Activated B cell treated with CpG ODN at 0.5 μM for 24 hours (primary cell): Measurements from ENCODE around the gene PARVB. TPM values are rescaled to one million over a fixed set of nuclear protein-coding genes. Genes with fewer than 3 reads are reported as not detected.

Experiments used
- ATAC-seq: fragments of 200-7000 bp; cut with Tn5 transposase; one replicate; pipeline ENCODE4 v1.10.0; 2021; ENCODE audit warnings: low read depth, mild to moderate bottlenecking, moderate library complexity
- CTCF ChIA-PET: fragments of 350-600 bp; sonication (Branson Sonifier 250); formaldehyde crosslinking; loops from one replicate; lab custom pipeline; 2021; ENCODE audit warnings: antibody characterized with exemption; lab: Charles Lee
- POLR2A ChIA-PET: fragments of 350-600 bp; sonication (Branson Sonifier 250); formaldehyde crosslinking; loops from one replicate; lab custom pipeline; 2021; ENCODE audit warnings: antibody characterized with exemption; lab: Charles Lee
- DNase-seq: peaks from one replicate; pipeline ENCODE4 v3.0.0; 2022
- H3K27ac Mint-ChIP-seq: one replicate; pipeline ENCODE4 v1.8.0; 2020; ENCODE audit warnings: mixed read lengths
- H3K27me3 Mint-ChIP-seq: one replicate; pipeline ENCODE4 v1.8.0; 2021; ENCODE audit warnings: mixed read lengths
- H3K36me3 Mint-ChIP-seq: one replicate; pipeline ENCODE4 v1.8.0; 2021; ENCODE audit warnings: low read depth, mixed read lengths
- H3K4me1 Mint-ChIP-seq: one replicate; pipeline ENCODE4 v1.8.0; 2021; ENCODE audit warnings: mixed read lengths
- H3K4me3 Mint-ChIP-seq: one replicate; pipeline ENCODE4 v1.8.0; 2020; ENCODE audit warnings: mild to moderate bottlenecking, mixed read lengths
- H3K9me3 Mint-ChIP-seq: one replicate; pipeline ENCODE4 v1.8.0; 2020; ENCODE audit warnings: mixed read lengths
- CTCF ChIP-seq: fragments of 200-600 bp; IDR thresholded peaks from one replicate; pipeline ENCODE4 v1.8.0; 2022; ENCODE audit warnings: antibody characterized with exemption, mild to moderate bottlenecking
- intact Hi-C: fragments of 100-400 bp; cut with micrococcal nuclease; formaldehyde crosslinking; loops from one replicate; pipeline ENCODE4 v1.15.1; 2024
- total RNA-seq: library from RNA; stranded (reverse); gene quantifications from 2 replicates; pipeline ENCODE4 v1.2.3, GENCODE V29; 2022

PARVB gene
- total RNA-seq, 1 donor from 2014 or later: 53.5 TPM

GRCh38 chr22:44179989-44180705 is 156.0 kb downstream of the PARVB start:
- intact Hi-C loops: loop anchor here (1.0 to 10.0 kb wide), 8 partner anchors 8 to 525 kb away; partner anchors contain the start of genes PARVB, PRR5, RTL6 and SAMM50
- POLR2A ChIA-PET: interaction anchor here (1.6 to 4.0 kb wide), 7 partner anchors 8 to 225 kb away, joined by 5 to 53 read pairs (median 9); partner anchors contain the start of gene SAMM50
- no peak for TF ChIP-seq CTCF
- H3K36me3 Mint-ChIP-seq: peaks cover 24% of the 10 kb centered on the region
- H3K27me3 Mint-ChIP-seq: no peaks in the 10 kb centered on the region
- DNase-seq (no peak), ATAC-seq (no peak)
- CTCF ChIA-PET: interaction anchor here (0.9 kb wide), 1 partner anchor 15 kb away, joined by 4 read pairs; no protein-coding TSS in a partner anchor
- H3K27ac Mint-ChIP-seq: peak overlapping the region; percentile 95
- H3K4me3 Mint-ChIP-seq: peak overlapping the region; percentile 90
- H3K9me3 Mint-ChIP-seq: no peaks in the 10 kb centered on the region
- peaks cover 37% of the 10 kb centered on the region for H3K4me1 Mint-ChIP-seq

GRCh38 chr22:44180706-44181032 is 156.6 kb downstream of the PARVB start, which contains the start of gene PARVG:
Gene PARVG, plus strand, starts transcription at chr22:44180925. Its CDS starts 2,405 bp downstream, at chr22:44183330.
- Mint-ChIP-seq H3K4me1 (peaks cover 40% of the 10 kb centered on the region), H3K27me3 (no peaks in the 10 kb centered on the region), H3K4me3 (peak within 1 kb of the TSS; percentile 90), H3K27ac (peak within 1 kb of the TSS; percentile 95), H3K36me3 (peaks cover 28% of the 10 kb centered on the region), H3K9me3 (no peaks in the 10 kb centered on the region)
- POLR2A ChIA-PET: interaction anchor here (0.6 to 4.0 kb wide), 14 partner anchors 9 to 248 kb away, joined by 3 to 53 read pairs (median 6); partner anchors contain the start of gene SAMM50
- DNase-seq (no peak), ATAC-seq (peak; percentile 63)
- CTCF ChIA-PET: no interaction called here
- intact Hi-C loops: loop anchor here (1.0 to 10.0 kb wide), 8 partner anchors 8 to 524 kb away; partner anchors contain the start of genes PARVB, PRR5, RTL6 and SAMM50
- no peak for TF ChIP-seq CTCF

- H3K27ac Mint-ChIP-seq: peak overlapping the region; percentile 95
- ChIA-PET POLR2A (interaction anchor here (0.6 to 4.0 kb wide), 14 partner anchors 10 to 248 kb away, joined by 3 to 53 read pairs (median 6); partner anchors contain the start of genes PARVB and SAMM50), CTCF (interaction anchor here (1.3 to 1.6 kb wide), 2 partner anchors 14 to 188 kb away, joined by 6 read pairs; no protein-coding TSS in a partner anchor)
- intact Hi-C loops: loop anchor here (2.0 to 10.0 kb wide), 7 partner anchors 114 to 524 kb away; partner anchors contain the start of genes PARVB, PRR5, RTL6 and SAMM50
- H3K4me1 Mint-ChIP-seq: peaks cover 40% of the 10 kb centered on the region
- ATAC-seq (peak; percentile 68), DNase-seq (peak; percentile 62)
- peaks cover 30% of the 10 kb centered on the region for H3K36me3 Mint-ChIP-seq
- H3K4me3 Mint-ChIP-seq: peak overlapping the region; percentile 90
- no peaks in the 10 kb centered on the region for H3K9me3 Mint-ChIP-seq
- no peaks in the 10 kb centered on the region for H3K27me3 Mint-ChIP-seq
- no peak for TF ChIP-seq CTCF
These were observed 157.2 kb downstream of the PARVB start for GRCh38 chr22:44181033-44181911.

GRCh38 chr22:44181912-44182587 is 157.9 kb downstream of the PARVB start:
- intact Hi-C loops: loop anchor here (1.0 to 10.0 kb wide), 8 partner anchors 9 to 523 kb away; partner anchors contain the start of genes PARVB, PRR5, RTL6 and SAMM50
- DNase-seq (no peak), ATAC-seq (peak; percentile 5)
- ChIA-PET CTCF (interaction anchor here (1.3 to 1.6 kb wide), 2 partner anchors 14 to 189 kb away, joined by 6 read pairs; no protein-coding TSS in a partner anchor), POLR2A (interaction anchor here (1.0 to 4.0 kb wide), 8 partner anchors 10 to 227 kb away, joined by 6 to 53 read pairs (median 14); partner anchors contain the start of genes PARVB and SAMM50)
- Mint-ChIP-seq H3K36me3 (peaks cover 33% of the 10 kb centered on the region), H3K27me3 (no peaks in the 10 kb centered on the region), H3K9me3 (no peaks in the 10 kb centered on the region), H3K4me3 (peak overlapping the region; percentile 90), H3K27ac (peak overlapping the region; percentile 95), H3K4me1 (peaks cover 42% of the 10 kb centered on the region)
- TF ChIP-seq CTCF: no peak
